Rectal smooth muscle tissue (tissue), 1 donor: ENCODE measurements around the gene PTPRA.

ENCODE experiments used
- H3K27ac ChIP-seq: one replicate; pipeline ENCODE4 v1.7.0; 2013; ENCODE audit warnings: low read depth, low read length, inconsistent platforms
- H3K27me3 ChIP-seq: one replicate; pipeline ENCODE4 v1.7.0; 2013; ENCODE audit warnings: low read length; ENCODE audit not compliant: control insufficient read depth, insufficient read depth
- H3K36me3 ChIP-seq: one replicate; pipeline ENCODE4 v1.7.0; 2013; ENCODE audit warnings: low read length; ENCODE audit not compliant: control insufficient read depth, insufficient read depth
- H3K4me1 ChIP-seq: one replicate; pipeline ENCODE4 v1.7.0; 2013; ENCODE audit warnings: low read length; ENCODE audit not compliant: control insufficient read depth, insufficient read depth
- H3K4me3 ChIP-seq: one replicate; pipeline ENCODE4 v1.7.0; 2013; ENCODE audit warnings: low read length
- H3K9ac ChIP-seq: one replicate; pipeline ENCODE4 v1.7.0; 2013; ENCODE audit warnings: low read length

PTPRA gene

GRCh38 chr20:2921506-2921905, 48.2 kb downstream of the PTPRA start:
- H3K36me3 ChIP-seq, result no peaks in the 10 kb centered on the region
- no peak overlapping the region for H3K27ac ChIP-seq
- H3K27me3 ChIP-seq, result no peaks in the 10 kb centered on the region
- no peak overlapping the region for H3K4me3 ChIP-seq
- no peak overlapping the region for H3K9ac ChIP-seq
- H3K4me1 ChIP-seq, result no peaks in the 10 kb centered on the region

GRCh38 chr20:2922957-2923356, 49.7 kb downstream of the PTPRA start:
- Histone ChIP-seq H3K27me3 (no peaks in the 10 kb centered on the region), H3K36me3 (no peaks in the 10 kb centered on the region), H3K27ac (no peak overlapping the region), H3K4me3 (no peak overlapping the region), H3K9ac (no peak overlapping the region), H3K4me1 (no peaks in the 10 kb centered on the region)

- Histone ChIP-seq H3K4me1 (no peaks in the 10 kb centered on the region), H3K27ac (no peak overlapping the region), H3K9ac (no peak overlapping the region), H3K36me3 (no peaks in the 10 kb centered on the region), H3K27me3 (no peaks in the 10 kb centered on the region), H3K4me3 (no peak overlapping the region)
Measured at GRCh38 chr20:2930538-2930937, 57.3 kb downstream of the PTPRA start.

- Histone ChIP-seq H3K9ac (no peak overlapping the region), H3K27me3 (no peaks in the 10 kb centered on the region), H3K4me3 (no peak overlapping the region), H3K27ac (no peak overlapping the region), H3K36me3 (no peaks in the 10 kb centered on the region), H3K4me1 (no peaks in the 10 kb centered on the region)
Measured at GRCh38 chr20:2932498-2932897, 59.2 kb downstream of the PTPRA start.

- no peak overlapping the region for H3K4me3 ChIP-seq
Measured at GRCh38 chr20:2937902-2938301, 64.6 kb downstream of the PTPRA start.

GRCh38 chr20:2942439-2942838, 69.2 kb downstream of the PTPRA start:
- H3K4me1 ChIP-seq, result no peaks in the 10 kb centered on the region
- H3K9ac ChIP-seq, result no peak overlapping the region
- no peaks in the 10 kb centered on the region for H3K27me3 ChIP-seq
- H3K4me3 ChIP-seq, result no peak overlapping the region
- H3K27ac ChIP-seq, result no peak overlapping the region
- no peaks in the 10 kb centered on the region for H3K36me3 ChIP-seq

More at GRCh38 chr20:2937902-2938301, 64.6 kb downstream of the PTPRA start:
- H3K9ac ChIP-seq, result no peak overlapping the region
- no peaks in the 10 kb centered on the region for H3K4me1 ChIP-seq
- no peaks in the 10 kb centered on the region for H3K27me3 ChIP-seq
- H3K36me3 ChIP-seq, result no peaks in the 10 kb centered on the region
- H3K27ac ChIP-seq, result no peak overlapping the region

GRCh38 chr20:2946988-2947961, 74.0 kb downstream of the PTPRA start:
- H3K27ac ChIP-seq, result no peak overlapping the region
- H3K4me3 ChIP-seq, result no peak overlapping the region
- H3K36me3 ChIP-seq, result peaks cover 7% of the 10 kb centered on the region
- no peak overlapping the region for H3K9ac ChIP-seq
- H3K4me1 ChIP-seq, result no peaks in the 10 kb centered on the region
- H3K27me3 ChIP-seq, result no peaks in the 10 kb centered on the region

GRCh38 chr20:2948968-2949367, 75.7 kb downstream of the PTPRA start:
- Histone ChIP-seq H3K36me3 (peaks cover 7% of the 10 kb centered on the region), H3K9ac (no peak overlapping the region), H3K27me3 (no peaks in the 10 kb centered on the region), H3K4me1 (no peaks in the 10 kb centered on the region), H3K27ac (no peak overlapping the region), H3K4me3 (no peak overlapping the region)

GRCh38 chr20:2952766-2953165, 79.5 kb downstream of the PTPRA start:
- Histone ChIP-seq H3K4me1 (no peaks in the 10 kb centered on the region), H3K27ac (no peak overlapping the region), H3K36me3 (peaks cover 7% of the 10 kb centered on the region), H3K4me3 (no peak overlapping the region), H3K27me3 (no peaks in the 10 kb centered on the region), H3K9ac (no peak overlapping the region)

- H3K27me3 ChIP-seq, result no peaks in the 10 kb centered on the region
- H3K4me1 ChIP-seq, result no peaks in the 10 kb centered on the region
- H3K9ac ChIP-seq, result no peak overlapping the region
- no peak overlapping the region for H3K4me3 ChIP-seq
- H3K27ac ChIP-seq, result no peak overlapping the region
- peaks cover 7% of the 10 kb centered on the region for H3K36me3 ChIP-seq
Measured at GRCh38 chr20:2955257-2955970, 82.1 kb downstream of the PTPRA start.

GRCh38 chr20:2956480-2956879, 83.2 kb downstream of the PTPRA start:
- Histone ChIP-seq H3K27ac (no peak overlapping the region), H3K27me3 (no peaks in the 10 kb centered on the region), H3K9ac (no peak overlapping the region), H3K4me1 (no peaks in the 10 kb centered on the region), H3K4me3 (no peak overlapping the region), H3K36me3 (peaks cover 5% of the 10 kb centered on the region)

GRCh38 chr20:2967841-2968240, 94.6 kb downstream of the PTPRA start:
- no peak overlapping the region for H3K9ac ChIP-seq
- peaks cover 5% of the 10 kb centered on the region for H3K36me3 ChIP-seq
- H3K27ac ChIP-seq, result no peak overlapping the region
- H3K4me3 ChIP-seq, result no peak overlapping the region
- no peaks in the 10 kb centered on the region for H3K4me1 ChIP-seq
- no peaks in the 10 kb centered on the region for H3K27me3 ChIP-seq
